HepG2 (cell line): Measurements from ENCODE around the gene RPGRIP1. TPM values are rescaled to one million over a fixed set of nuclear protein-coding genes. Genes with fewer than 3 reads are reported as not detected.
A peak's percentile ranks its signal among the peaks of the same experiment; 100 is the strongest.

Source experiments
- CHCHD3 ChIP-seq: sonication (generic); formaldehyde crosslinking; IDR thresholded peaks from 2 replicates; pipeline ENCODE4 v1.8.0; 2022; ENCODE audit warnings: mild to moderate bottlenecking, missing genetic modification reagents, moderate library complexity
- DMTF1 ChIP-seq: sonication (generic); formaldehyde crosslinking; IDR thresholded peaks from 2 replicates; pipeline ENCODE4 v1.4.0; 2020; ENCODE audit warnings: mild to moderate bottlenecking, missing genetic modification reagents
- ETS1 ChIP-seq: sonication (generic); formaldehyde crosslinking; IDR thresholded peaks from 2 replicates; pipeline ENCODE4 v1.4.0; 2020; ENCODE audit warnings: missing genetic modification reagents
- GPN1 ChIP-seq: sonication (generic); formaldehyde crosslinking; IDR thresholded peaks from 2 replicates; pipeline ENCODE4 v1.5.1; 2020; ENCODE audit warnings: missing genetic modification reagents, borderline replicate concordance
- GTF3A ChIP-seq: sonication (generic); formaldehyde crosslinking; conservative IDR thresholded peaks from 2 replicates; pipeline ENCODE4 v1.4.0; 2020; ENCODE audit warnings: mild to moderate bottlenecking, missing genetic modification reagents
- KAT2B ChIP-seq: fragments of 150-350 bp; IDR thresholded peaks from 2 replicates; pipeline ENCODE4 v1.6.1; 2014; ENCODE audit warnings: low read depth, low read length, borderline replicate concordance
- KMT2B ChIP-seq: IDR thresholded peaks from 2 replicates; pipeline ENCODE4 v1.6.1; 2016; ENCODE audit warnings: missing genetic modification reagents, missing compliant biosample characterization
- LBX2 ChIP-seq: sonication (generic); formaldehyde crosslinking; IDR thresholded peaks from 2 replicates; pipeline ENCODE4 v1.5.0; 2020; ENCODE audit warnings: missing genetic modification reagents, mild to moderate bottlenecking, borderline replicate concordance
- MEIS1 ChIP-seq: sonication (generic); formaldehyde crosslinking; IDR thresholded peaks from 2 replicates; pipeline ENCODE4 v1.9.0; 2021; ENCODE audit warnings: mild to moderate bottlenecking, missing genetic modification reagents, moderate library complexity, borderline replicate concordance
- MXI1 ChIP-seq: IDR thresholded peaks from 3 replicates; pipeline ENCODE4 v1.6.1; 2012; ENCODE audit warnings: low read depth, low read length, inconsistent platforms, borderline replicate concordance
- NFKBIZ ChIP-seq: IDR thresholded peaks from 2 replicates; pipeline ENCODE4 v1.6.1; 2018; ENCODE audit warnings: missing genetic modification reagents, missing compliant biosample characterization
- NFRKB ChIP-seq: fragments of 450-650 bp; IDR thresholded peaks from 2 replicates; pipeline ENCODE4 v1.6.1; 2017
- PCBP1 ChIP-seq: fragments of 200-400 bp; formaldehyde crosslinking; IDR thresholded peaks from 2 replicates; pipeline ENCODE4 v1.6.1; 2017; ENCODE audit warnings: mild to moderate bottlenecking, low read depth, low read length, borderline replicate concordance
- PITX1 ChIP-seq: sonication (generic); formaldehyde crosslinking; IDR thresholded peaks from 2 replicates; pipeline ENCODE4 v1.5.1; 2020; ENCODE audit warnings: mild to moderate bottlenecking, missing genetic modification reagents
- ZFP36 ChIP-seq: fragments of 150-350 bp; IDR thresholded peaks from 2 replicates; pipeline ENCODE4 v1.6.1; 2018; ENCODE audit warnings: borderline replicate concordance, low read length, low read depth; ENCODE audit not compliant: partially characterized antibody
- ZFYVE20 ChIP-seq: sonication (generic); formaldehyde crosslinking; IDR thresholded peaks from 2 replicates; pipeline ENCODE4 v1.8.0; 2023; ENCODE audit warnings: low read depth, mild to moderate bottlenecking, moderate library complexity, missing genetic modification reagents, borderline replicate concordance
- ZNF160 ChIP-seq: sonication (generic); formaldehyde crosslinking; IDR thresholded peaks from 2 replicates; pipeline ENCODE4 v1.8.0; 2022; ENCODE audit warnings: mild to moderate bottlenecking, inconsistent platforms, missing genetic modification reagents
- ZNF24 ChIP-seq: fragments of 450-650 bp; IDR thresholded peaks from 2 replicates; pipeline ENCODE4 v1.6.1; 2017; ENCODE audit warnings: antibody characterized with exemption, mild to moderate bottlenecking
- ZNF383 ChIP-seq: sonication (generic); formaldehyde crosslinking; IDR thresholded peaks from 2 replicates; pipeline ENCODE4 v1.4.0; 2020; ENCODE audit warnings: missing genetic modification reagents, mild to moderate bottlenecking, borderline replicate concordance
- ZNF44 ChIP-seq: sonication (generic); formaldehyde crosslinking; IDR thresholded peaks from 2 replicates; pipeline ENCODE4 v1.5.1; 2020; ENCODE audit warnings: mild to moderate bottlenecking, missing genetic modification reagents
- ZNF558 ChIP-seq: sonication (generic); formaldehyde crosslinking; IDR thresholded peaks from 2 replicates; pipeline ENCODE4 v1.9.0; 2022; ENCODE audit warnings: mild to moderate bottlenecking, missing genetic modification reagents, borderline replicate concordance
- ZNF678 ChIP-seq: sonication (generic); formaldehyde crosslinking; IDR thresholded peaks from 2 replicates; pipeline ENCODE4 v1.4.0; 2020; ENCODE audit warnings: mild to moderate bottlenecking, missing genetic modification reagents
- ZNF724P ChIP-seq: sonication (generic); formaldehyde crosslinking; IDR thresholded peaks from 2 replicates; pipeline ENCODE4 v1.8.0; 2022; ENCODE audit warnings: missing genetic modification reagents, borderline replicate concordance
- ZNF792 ChIP-seq: IDR thresholded peaks from 2 replicates; pipeline ENCODE4 v1.6.1; 2016
- ZSCAN21 ChIP-seq: sonication (generic); formaldehyde crosslinking; IDR thresholded peaks from 2 replicates; pipeline ENCODE4 v1.8.0; 2022; ENCODE audit warnings: mild to moderate bottlenecking, missing genetic modification reagents, moderate library complexity, borderline replicate concordance
- polyA plus RNA-seq, 8 experiments: library from polyadenylated mRNA; depleted of rRNA in 3 of 8; stranded (reverse) in 7 of 8; unstranded in 1 of 8; fragments of >200 nt; fragmentation: Illumina TruSeq in 4 of 8; extraction: Trizol in 4 of 8; gene quantifications; 2 replicates each; pipeline versions ENCODE4 v1.2.1 to v1.2.3, GENCODE V29; 2011 to 2016; ENCODE audit warnings: low read depth in 4 of 8, missing spikeins in 1 of 8, mixed read lengths in 1 of 8; ENCODE audit not compliant: insufficient read depth in 1 of 8
- total RNA-seq, 5 experiments: library from RNA; depleted of rRNA; stranded (reverse); fragments of >200 nt; fragmentation: Illumina TruSeq; extraction: Trizol; gene quantifications; 2 replicates each; pipeline ENCODE4 v1.2.3, GENCODE V29; 2016; ENCODE audit warnings: low read depth in 1 of 5

RPGRIP1 gene
- total and polyA plus RNA-seq, 2 of the 13 experiments (the other 11 are each of a cell fraction or from before 2014, with no cell fraction given) = 0.13 to 1.1 TPM

- TF ChIP-seq DMTF1 (CRISPR knock-in tag) (peak; percentile 100), ZNF792 (CRISPR knock-in tag) (peak; percentile 56), NFKBIZ (CRISPR knock-in tag) (peak; percentile 71), PCBP1 (0 out of 2 replicates have a peak, but pooled peaks have one; percentile 30), CHCHD3 (CRISPR knock-in tag) (0 out of 2 replicates have a peak, but pooled peaks have one; percentile 42), ZFP36 (no peak), MXI1 (no peak; the same call in 2 of the 3 replicates), ZFYVE20 (CRISPR knock-in tag) (no peak), NFRKB (peak; percentile 100), ZNF44 (CRISPR knock-in tag) (peak; percentile 90; the same call in 1 of the 2 replicates), ZNF160 (CRISPR knock-in tag) (peak; percentile 58), ETS1 (CRISPR knock-in tag) (0 out of 2 replicates have a peak, but pooled peaks have one; percentile 32), PITX1 (CRISPR knock-in tag) (peak; percentile 83), ZNF383 (CRISPR knock-in tag) (no peak), GPN1 (CRISPR knock-in tag) (no peak), LBX2 (no peak; the same call in 1 of the 2 replicates), KAT2B (no peak), MEIS1 (CRISPR knock-in tag) (0 out of 2 replicates have a peak, but pooled peaks have one; percentile 37), KMT2B (CRISPR knock-in tag) (peak; percentile 91), ZNF558 (CRISPR knock-in tag) (0 out of 2 replicates have a peak, but pooled peaks have one; percentile 52), ZNF724P (CRISPR knock-in tag) (no peak), ZSCAN21 (peak; percentile 52; the same call in 1 of the 2 replicates), GTF3A (CRISPR knock-in tag) (no peak), ZNF24 (0 out of 2 replicates have a peak, but pooled peaks have one; percentile 75), ZNF678 (no peak)
Measured at GRCh38 chr14:21269252-21270046, 10.4 kb upstream of the RPGRIP1 start, which contains the start of gene HNRNPC (continued).
